GM18873 (cell line): Measurements from ENCODE around the gene SSX7.
"Not testable (repeated sequence)": the region's sequence is repeated elsewhere in the genome, so short reads cannot be mapped to it uniquely, and the experiment has no call there.

Experiments
- ATAC-seq: cut with Tn5 transposase; IDR thresholded peaks from one replicate; pipeline ENCODE4 v1.9.1; 2021; ENCODE audit warnings: mild to moderate bottlenecking, moderate library complexity, moderate number of reproducible peaks; ENCODE audit not compliant: unreplicated experiment, low FRiP score

Gene SSX7, protein sequence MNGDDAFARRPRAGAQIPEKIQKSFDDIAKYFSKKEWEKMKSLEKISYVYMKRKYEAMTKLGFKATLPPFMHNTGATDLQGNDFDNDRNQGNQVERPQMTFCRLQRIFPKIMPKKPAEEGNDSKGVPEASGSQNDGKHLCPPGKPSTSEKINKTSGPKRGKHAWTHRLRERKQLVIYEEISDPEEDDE

DNA sequence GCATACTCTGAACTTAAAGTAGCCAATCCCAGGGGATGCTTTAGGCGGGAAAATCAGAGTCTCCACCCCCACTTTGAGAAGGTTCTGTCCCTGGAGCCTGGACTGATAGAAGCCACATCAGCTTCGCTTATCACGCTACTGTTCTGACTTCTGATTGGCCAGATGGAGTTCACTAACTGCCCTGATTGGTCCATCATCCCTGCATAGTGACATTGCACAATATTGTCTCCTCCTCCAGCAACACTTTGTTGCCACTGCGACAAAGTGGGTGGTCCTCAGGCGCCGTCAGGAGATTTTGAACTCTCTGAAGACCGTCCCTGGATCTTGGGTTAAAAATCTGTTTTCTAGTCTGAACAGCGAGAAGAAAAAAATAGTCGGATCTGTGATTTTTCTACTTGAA is at the start of gene SSX7:
Gene SSX7 (minus strand): TSS at position 101 of the 400 bp plus-strand sequence. CDS start 1,428 bp downstream, outside the sequence.
- not testable (repeated sequence) for ATAC-seq

- not testable (repeated sequence) for ATAC-seq
These were observed 37.3 kb upstream of the SSX7 start for GRCh38 chrX:52692034-52692433.

- not testable (repeated sequence) for ATAC-seq
These were observed 7.5 kb upstream of the SSX7 start for GRCh38 chrX:52662218-52662617.

GRCh38 chrX:52655475-52655874 is 775 bp upstream of the SSX7 start:
- ATAC-seq: not testable (repeated sequence)

DNA sequence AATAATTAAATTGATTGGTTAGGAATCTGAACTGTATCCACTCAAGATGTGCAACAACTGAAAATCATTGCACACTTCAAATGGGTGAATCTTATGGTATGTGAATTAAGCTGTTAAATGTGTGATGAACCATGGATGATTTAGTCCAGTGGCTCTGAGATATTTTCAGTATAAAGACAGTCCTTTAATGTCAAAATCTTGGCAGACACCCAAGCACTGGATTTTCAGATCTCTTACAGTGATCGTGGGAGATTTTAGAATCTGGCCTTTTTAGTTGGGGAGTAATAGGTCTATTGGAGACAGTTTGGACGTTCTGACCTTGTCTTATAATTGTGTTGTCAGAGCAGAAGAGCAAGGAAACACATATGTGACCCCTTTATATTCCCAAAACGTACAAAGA is 4.0 kb downstream of the SSX7 start:
- ATAC-seq: not testable (repeated sequence)

- not testable (repeated sequence) for ATAC-seq
These were observed 5.7 kb downstream of the SSX7 start for GRCh38 chrX:52648956-52649355.

- not testable (repeated sequence) for ATAC-seq
These were observed 26.2 kb downstream of the SSX7 start for GRCh38 chrX:52628483-52628882.

DNA sequence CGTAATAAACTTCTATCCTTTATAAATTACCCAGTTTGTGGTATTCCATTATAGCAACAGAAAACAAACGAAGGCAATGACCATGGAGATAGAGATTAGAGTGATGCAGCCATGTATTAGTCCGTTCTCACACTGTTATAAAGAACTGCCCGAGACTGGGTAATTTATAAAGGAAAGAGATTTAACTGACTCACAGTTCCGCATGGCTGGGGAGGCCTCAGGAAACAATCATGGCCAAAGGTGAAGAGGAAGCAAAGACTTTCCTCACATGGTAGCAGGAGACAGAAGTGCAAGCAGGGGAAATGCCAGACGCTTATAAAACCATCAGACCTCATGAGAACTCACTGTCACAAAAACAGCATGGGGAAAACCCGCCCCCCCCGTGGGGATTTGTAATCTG is 34.0 kb downstream of the SSX7 start:
- not testable (repeated sequence) for ATAC-seq

- ATAC-seq: no peak
These were observed 45.7 kb downstream of the SSX7 start for GRCh38 chrX:52608961-52609360.

DNA sequence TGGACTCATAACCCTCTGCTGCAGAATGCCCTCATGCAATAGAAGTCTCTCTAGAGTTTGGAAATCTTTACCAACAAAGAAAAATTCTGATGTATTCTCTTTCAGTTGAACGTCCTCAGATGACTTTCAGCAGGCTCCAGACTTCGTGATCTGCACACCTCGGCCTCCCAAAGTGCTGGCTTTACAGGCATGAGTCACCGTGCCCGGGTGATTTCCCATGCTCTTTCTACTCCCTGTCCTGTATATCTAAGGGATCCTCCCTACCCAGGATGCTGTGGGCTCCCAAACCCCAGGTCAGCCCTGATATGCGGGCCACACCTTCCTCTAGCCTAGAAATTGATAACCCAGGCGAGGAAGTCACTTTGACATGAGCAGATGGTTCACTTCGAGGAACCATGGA is 51.5 kb downstream of the SSX7 start:
- ATAC-seq: not testable (repeated sequence)

- ATAC-seq: no peak
These were observed 55.8 kb downstream of the SSX7 start for GRCh38 chrX:52598886-52599285.

GRCh38 chrX:52594658-52595057 is 60.0 kb downstream of the SSX7 start:
- no peak for ATAC-seq
